GM12872 (cell line): ENCODE measurements around the gene LTC4S.

Source experiments
- CTCF ChIP-seq: IDR thresholded peaks from 3 replicates; pipeline ENCODE4 v1.5.1; 2011; ENCODE audit warnings: low read depth, mild to moderate bottlenecking, low read length, moderate library complexity; ENCODE audit not compliant: insufficient read depth

Gene LTC4S

GRCh38 chr5:179759581-179760551, 33.9 kb upstream of the LTC4S start:
- no peak for TF ChIP-seq CTCF

- no peak for TF ChIP-seq CTCF
Measured at GRCh38 chr5:179762079-179762780, 31.6 kb upstream of the LTC4S start.

GRCh38 chr5:179762781-179763176, 31.0 kb upstream of the LTC4S start:
- TF ChIP-seq CTCF, result no peak

- TF ChIP-seq CTCF, result peak; percentile 81
Measured at GRCh38 chr5:179763215-179763945, 30.4 kb upstream of the LTC4S start.

- TF ChIP-seq CTCF, result no peak
Measured at GRCh38 chr5:179764056-179764455, 29.7 kb upstream of the LTC4S start.

- TF ChIP-seq CTCF, result no peak
Measured at GRCh38 chr5:179765400-179765799, 28.4 kb upstream of the LTC4S start.
